Measurements from ENCODE around the gene TMSB10.
"Not testable (repeated sequence)": the region's sequence is repeated elsewhere in the genome, so short reads cannot be mapped to it uniquely, and the experiment has no call there.

TMSB10 gene

DNA sequence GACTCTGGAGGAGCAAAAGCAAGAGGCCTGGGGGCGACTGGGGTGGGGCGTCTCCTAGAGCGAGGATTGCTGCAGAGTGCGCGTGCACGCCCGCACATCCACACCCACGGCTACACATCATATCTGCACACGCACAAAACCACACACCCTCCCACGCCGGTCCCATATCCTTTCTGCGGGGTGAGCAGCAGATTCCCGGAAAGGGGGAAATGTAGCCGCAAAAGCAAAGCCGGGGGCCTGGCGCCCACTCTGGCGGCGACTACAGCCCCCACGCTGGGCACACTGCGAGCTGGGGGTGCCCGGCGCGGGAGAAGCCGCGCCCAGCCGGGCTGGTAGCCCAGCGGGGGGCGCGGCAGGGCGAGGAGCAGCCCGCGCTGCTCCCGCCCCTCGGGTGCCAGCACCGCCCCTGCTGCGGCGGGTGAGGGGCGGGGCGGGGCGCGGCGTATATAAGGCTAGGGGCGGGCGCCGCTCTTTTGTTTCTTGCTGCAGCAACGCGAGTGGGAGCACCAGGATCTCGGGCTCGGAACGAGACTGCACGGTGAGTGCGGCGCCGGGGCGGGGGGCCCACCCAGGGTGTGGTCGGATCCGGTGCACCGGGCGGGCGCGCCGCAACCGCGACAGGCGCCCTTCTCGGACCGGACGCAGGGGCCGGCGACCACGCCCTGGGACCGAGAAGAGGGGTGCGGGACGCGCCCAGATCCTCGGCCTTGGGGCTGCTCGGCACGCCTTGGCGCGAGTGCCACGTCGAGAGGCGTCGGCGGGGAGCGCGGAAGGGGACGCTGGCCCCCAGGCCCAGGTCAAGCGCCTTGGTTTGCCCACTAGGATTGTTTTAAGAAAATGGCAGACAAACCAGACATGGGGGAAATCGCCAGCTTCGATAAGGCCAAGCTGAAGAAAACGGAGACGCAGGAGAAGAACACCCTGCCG is at the start of gene TMSB10:
TMSB10 (plus strand) TSS at position 476 of the 927 bp plus-strand sequence.
- peak; percentile 82 for DNase-seq (ENCODE audit: low read depth)

DNA sequence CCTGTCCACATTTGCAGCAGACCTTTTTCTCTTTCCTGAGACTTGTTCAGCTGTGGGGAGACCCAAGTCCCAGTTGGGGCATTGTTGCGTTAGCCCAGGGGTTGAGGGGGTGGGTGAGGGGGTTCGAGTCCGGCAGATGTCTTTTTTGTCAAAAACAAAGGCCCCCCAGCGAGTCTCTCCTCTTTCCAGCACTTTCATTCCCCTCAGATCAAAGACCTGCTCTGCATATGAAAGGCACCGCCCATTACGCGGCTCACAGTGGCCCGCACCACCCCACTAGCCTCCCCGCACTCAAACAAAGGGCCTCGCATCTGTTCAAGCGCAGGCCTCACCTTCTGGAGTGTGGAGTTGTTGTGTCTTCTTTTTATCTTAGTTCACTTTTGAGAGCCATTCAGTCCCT is 49.7 kb upstream of the TMSB10 start:
- no peak for DNase-seq (ENCODE audit: low read depth)

DNA sequence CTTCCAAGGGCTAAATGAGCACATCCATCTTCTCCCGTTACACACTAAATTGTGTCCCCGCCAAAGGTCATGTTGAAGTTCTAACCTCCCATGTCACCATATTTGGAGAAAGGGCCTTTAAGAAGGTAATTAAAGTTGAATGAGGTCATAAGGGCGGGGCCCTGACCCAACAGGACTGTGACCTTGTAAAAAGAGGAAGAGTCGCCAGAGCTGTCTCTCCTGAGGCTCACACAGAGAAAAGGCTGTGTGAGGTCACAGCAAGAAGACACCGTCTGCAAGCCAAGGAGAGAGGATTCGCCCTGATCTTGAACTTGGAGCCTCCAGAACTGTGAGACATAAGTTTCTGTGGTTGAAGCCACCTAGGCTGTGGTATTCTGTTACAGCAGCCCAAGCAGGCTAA is 48.7 kb upstream of the TMSB10 start:
- DNase-seq (ENCODE audit: low read depth): peak; percentile 42

DNA sequence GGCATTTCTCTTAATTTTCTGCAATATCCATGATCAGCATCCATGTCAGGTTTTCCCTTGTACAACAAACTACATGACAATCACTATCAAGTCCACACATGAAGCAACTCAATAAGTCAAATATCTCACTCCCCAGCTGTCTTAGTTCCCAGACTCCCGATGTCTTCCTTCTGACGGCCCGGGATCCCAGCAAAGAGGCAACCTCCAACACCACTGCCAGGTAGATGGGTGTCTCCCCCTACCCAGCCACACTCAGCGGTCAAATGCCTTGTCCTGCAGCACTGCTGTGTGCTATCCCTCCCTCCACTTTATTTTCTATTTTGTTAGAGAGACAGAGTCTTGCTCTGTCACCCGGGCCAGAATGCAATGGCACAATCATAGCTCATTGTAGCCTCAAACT is 47.9 kb upstream of the TMSB10 start:
- DNase-seq (ENCODE audit: low read depth): no peak

DNA sequence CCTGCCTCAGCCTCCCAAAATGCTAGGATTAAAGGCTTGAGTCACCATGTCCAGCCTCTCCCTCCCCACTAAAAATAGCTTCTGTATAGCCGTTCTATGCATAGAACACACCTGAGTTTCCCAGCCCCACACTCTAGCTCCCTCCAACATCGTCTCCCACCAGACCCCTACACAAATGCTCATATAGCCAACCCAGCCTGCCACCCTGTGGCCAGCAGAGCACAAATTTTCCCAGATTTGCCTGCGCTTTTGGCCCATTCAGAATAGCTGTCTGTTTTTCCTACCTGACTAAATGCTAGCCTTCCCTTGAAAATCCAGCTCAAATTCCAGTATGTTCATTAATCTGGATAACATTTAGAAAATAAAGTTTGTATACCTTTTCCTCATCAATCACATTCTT is 47.3 kb upstream of the TMSB10 start:
- DNase-seq (ENCODE audit: low read depth): no peak

DNA sequence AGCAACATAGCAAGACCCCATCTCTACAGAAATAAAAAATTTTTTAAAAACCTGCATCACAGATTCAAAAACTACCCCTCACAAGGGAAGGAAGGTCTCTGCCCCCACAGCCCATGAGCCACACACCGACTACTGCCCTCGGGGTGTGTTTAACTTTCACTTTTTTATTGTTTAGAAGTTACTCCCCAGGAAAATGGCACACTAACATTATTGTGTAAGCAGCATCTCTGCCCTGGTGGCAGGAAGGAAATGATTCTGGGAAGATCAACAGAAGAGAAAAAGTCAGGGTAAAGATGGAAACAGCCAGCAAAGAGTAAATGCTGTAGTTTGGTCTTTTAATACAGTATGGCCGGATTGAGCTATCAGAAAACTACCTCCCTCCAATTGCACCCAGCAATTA is 46.5 kb upstream of the TMSB10 start:
- no peak for DNase-seq (ENCODE audit: low read depth)

DNA sequence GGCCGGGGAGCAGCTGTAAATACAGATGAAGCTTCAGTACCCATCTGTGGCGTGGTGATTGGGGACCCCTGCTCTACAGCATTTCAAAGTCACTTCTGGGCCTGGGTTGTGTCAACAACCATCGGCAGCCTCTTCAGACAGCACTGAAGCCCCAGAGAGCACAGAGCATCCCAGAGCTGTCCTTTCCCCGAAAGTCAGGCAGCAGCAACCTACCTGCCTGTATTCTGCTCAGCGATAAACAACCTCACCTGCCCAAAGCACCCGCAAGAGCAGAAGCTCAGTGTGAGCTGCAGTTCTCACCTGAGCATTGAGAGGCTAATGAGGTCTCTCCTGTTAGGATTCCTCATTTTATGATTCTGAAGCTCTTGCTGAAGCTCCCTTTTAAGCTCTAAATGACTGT is 43.9 kb upstream of the TMSB10 start:
- DNase-seq (ENCODE audit: low read depth): no peak

DNA sequence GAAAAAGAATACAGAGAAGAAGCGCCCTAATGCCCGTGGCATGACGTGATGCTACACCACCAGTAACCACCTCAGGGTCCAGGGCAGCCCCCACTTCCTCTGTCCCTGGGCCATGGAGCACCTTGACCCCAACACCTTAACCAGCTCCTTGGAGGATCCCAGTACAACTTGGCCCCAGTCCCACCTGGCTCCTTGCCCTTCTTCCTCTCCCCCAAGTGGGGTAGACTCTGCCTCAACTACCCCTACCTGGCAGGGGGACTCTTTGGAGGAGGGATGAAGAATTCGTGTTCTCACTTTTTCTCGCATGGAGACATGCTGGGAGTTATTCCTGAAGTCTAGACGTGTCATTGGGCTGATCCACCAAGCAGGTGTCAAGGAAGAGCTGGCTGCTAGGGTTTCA is 43.5 kb upstream of the TMSB10 start:
- DNase-seq (ENCODE audit: low read depth): no peak

DNA sequence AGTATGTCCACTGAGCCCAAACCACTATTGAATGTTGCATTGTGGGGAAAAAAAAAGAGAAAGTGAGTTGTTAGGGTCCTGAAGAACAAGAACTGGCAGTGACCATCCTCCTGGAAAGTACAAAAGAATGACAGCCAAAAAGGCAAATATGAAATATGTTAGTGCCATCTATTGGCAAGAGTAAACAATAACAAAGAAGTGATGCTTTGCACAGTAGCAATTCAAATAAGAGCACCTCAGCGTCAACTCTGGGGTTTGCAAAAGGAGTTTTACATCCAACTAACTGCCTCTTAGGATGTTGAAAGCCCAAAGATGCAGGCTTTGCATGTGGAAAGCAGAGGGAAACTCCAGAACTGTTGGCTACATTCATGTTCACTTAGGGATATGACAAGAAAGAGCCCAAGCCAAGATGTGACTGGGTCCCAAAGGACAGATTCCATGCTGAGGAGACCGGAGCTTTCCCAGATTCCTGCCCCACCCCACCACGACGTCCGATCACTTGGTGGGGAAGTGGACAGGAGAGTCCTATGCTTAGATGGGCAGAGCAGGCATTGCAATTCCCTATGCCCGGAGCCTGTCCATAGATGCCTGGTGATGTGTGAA is 40.2 kb upstream of the TMSB10 start:
- no peak for DNase-seq (ENCODE audit: low read depth)

DNA sequence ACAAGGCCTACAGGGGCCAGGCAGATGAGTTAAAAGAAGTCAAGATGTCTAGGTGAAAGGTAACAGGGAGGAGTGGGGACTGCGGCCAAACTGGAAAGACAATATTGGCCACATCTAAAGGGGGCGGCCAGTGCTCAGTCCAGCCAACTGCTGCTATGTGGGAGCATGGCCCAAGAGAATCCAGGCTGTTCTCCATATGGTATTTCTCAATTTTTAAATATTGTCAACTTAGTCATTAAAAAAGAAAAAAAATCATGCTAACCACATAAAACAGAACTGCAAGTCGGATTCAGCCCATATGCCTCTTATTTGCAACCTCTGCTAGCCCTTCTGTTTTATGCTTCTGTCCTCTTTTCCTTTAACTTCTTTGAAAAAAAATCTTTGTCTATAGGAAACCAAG is 39.3 kb upstream of the TMSB10 start:
- DNase-seq (ENCODE audit: low read depth): no peak

DNA sequence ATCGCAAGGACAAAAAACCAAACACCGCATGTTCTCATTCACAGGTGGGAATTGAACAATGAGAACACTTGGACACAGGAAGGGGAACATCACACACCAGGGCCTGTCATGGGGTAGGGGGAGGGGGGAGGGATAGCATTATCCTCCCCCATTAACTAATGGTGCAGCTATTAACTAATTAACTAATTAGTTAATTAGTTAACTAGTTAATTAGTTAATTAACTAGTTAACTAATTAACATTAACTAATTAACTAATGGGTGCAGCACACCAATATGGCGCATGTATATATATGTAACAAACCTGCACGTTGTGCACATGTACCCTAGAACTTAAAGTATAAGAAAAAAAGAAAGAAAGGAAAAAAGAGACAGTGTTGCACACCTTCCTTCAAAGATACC is 37.1 kb upstream of the TMSB10 start:
- DNase-seq (ENCODE audit: low read depth): not testable (repeated sequence)

DNA sequence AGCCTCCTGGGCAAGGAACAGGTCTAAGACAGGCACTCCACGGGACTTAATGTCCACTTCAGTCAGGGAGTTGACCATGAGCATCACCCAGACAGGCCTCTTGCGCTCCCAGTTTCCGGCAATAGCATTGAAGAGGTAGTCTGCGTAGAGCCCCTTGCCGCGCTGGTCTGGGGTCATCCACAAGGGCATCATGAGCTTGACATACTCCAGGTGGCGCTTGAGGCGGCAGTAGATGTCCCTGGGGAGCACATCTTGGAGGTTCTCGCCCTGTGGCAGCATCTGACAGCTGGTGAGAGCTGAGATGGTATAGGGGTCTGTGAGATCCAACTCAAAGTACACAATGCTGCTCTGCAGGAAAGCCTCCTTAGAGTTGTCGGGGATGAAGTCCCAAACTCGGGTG is 35.1 kb upstream of the TMSB10 start:
- no peak for DNase-seq (ENCODE audit: low read depth)

DNA sequence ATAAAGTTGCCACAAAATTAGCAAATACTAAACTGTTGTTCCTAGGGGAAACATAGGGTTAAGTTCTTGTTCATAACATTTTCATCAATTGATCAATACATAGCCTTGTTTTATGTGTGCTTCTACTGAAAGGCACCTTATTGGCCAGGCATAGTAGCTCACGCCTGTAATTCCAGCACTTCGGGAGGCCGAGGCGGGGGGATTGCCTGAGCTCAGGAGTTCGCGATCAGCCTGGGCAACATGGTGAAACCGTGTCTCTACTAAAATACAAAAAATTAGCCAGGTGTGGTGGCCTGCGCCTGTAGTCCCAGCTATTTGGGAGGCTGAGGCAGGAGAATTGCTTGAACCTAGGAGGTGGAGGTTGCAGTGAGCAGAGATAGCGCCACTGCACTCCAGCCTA is 32.8 kb upstream of the TMSB10 start:
- not testable (repeated sequence) for DNase-seq (ENCODE audit: low read depth)

DNA sequence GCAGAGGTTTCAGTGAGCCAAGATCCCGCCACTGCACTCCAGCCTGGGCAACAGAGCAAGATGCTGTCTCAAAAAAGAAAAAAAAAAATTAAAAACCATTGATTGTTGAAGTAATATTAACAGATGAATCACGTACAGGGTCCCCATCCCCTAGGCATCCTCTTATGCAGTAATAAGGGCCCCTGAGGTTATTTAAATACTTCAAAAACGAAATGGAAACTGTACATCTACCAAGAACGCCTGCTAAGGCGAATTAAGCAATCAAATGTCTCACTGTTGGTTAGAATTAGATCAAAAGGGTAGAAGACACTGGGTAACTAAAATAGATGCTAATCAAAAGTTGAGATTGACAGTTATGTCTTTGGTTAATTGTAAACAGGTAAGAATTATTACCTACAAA is 32.1 kb upstream of the TMSB10 start:
- DNase-seq (ENCODE audit: low read depth): no peak

DNA sequence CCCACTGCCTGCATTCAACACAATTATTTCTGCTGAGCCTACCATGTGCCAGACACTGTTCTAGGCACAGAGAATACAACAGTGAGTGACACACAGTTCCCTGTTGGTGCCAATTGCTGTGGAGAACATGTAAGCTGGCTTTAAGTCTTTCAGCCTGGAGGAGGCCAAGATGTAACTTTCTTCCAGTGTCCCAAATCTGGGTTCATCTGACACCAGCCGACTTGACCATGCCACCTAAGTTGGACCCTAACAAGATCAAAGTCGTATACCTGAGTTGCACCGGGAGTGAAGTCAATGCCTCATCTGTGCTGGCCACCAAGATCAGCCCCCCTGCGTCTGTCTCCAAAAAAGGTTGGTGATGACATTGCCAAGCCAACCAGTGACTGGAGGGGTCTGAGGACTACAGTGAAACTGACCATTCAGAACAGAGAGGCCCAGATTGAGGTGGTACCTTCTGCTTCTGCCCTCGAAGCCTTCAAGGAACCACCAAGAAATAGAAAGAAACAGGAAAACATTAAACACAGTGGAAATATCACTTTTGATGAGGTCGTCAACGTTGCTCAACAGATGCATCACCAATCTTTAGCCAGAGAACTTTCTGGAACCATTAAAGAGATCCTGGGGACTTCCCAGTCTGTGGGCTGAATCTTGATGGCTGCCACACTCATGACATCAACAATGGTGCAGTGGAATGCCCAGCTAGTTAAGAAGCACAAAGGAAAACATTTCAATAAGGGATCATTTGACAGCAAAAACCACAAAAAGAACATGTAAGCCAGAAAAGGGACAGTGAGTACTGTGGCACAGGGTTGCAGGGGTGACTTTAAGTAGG is 30.9 kb upstream of the TMSB10 start:
- DNase-seq (ENCODE audit: low read depth): no peak

DNA sequence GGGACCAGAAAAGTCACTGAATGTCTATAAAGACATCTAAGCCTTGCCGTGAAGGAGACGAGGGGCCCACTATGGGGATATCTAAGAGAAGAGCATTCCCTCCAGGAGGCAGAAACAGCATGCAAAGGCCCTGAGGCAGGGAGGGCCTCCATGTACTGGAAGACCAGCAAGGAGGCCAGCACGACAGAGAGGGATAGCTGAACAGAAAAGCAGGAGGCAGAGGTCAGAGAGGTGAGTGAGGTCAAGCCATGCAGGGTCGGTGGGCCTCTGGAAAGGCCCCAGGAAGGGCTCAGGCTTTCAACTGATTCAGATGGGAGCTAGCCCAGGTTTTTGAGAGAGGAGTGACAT is 30.3 kb upstream of the TMSB10 start:
- no peak for DNase-seq (ENCODE audit: low read depth)

DNA sequence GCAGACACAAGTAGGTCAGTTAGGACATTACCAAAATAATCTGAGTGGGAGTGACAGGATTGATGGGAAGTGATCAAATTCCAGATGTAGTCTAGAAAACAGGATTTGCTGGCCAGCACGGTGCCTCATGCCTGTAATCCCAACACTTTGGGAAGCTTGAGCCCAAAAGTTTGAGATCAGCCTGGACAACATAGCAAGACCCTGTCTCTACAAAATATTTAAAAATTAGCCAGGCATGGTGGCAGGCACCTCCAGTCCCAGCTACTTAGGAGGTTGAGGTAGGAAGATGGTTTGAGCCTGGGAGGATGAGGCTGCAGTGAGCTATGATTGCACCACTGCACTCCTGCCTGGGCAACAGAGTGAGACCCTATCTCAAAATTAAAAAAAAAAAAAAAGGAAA is 29.8 kb upstream of the TMSB10 start:
- DNase-seq (ENCODE audit: low read depth): not testable (repeated sequence)

DNA sequence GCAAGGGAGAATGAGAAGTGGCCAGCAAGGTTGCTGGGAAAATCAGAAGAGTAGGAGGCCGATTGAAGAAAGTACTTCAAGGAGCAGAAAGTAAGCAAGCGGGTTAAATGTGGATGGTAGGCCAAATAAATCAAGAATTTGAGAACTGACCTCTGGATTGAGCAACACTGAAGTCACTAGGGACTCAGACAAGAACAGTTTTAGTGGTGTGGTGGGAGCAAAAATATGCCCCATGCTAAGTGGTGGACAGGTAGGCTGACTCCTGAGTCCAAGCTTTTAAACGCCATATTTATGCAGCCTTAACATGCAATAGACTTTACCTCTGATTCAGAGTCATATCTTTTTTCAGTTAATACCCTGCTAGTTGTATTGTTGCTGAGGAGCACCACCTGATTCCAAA is 29.1 kb upstream of the TMSB10 start:
- DNase-seq (ENCODE audit: low read depth): no peak

DNA sequence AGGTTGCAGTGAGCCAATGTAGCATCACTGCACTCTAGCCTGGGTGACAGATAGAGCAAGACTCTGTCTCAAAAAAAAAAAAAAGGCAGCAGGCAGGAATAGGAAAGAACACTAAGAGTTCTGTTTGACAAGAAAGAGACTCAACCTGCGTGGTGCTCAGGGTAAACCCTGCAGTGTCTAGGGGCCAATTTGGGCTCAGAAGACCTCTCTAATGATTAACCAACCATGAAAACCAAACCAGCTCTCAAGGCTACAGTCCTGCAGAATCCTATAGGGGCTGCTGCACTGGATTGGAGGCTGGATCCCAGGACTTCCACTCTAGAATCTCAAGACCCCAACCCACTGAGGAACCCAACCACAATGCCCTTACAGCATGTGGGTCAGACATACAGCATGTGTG is 27.0 kb upstream of the TMSB10 start:
- no peak for DNase-seq (ENCODE audit: low read depth)

DNA sequence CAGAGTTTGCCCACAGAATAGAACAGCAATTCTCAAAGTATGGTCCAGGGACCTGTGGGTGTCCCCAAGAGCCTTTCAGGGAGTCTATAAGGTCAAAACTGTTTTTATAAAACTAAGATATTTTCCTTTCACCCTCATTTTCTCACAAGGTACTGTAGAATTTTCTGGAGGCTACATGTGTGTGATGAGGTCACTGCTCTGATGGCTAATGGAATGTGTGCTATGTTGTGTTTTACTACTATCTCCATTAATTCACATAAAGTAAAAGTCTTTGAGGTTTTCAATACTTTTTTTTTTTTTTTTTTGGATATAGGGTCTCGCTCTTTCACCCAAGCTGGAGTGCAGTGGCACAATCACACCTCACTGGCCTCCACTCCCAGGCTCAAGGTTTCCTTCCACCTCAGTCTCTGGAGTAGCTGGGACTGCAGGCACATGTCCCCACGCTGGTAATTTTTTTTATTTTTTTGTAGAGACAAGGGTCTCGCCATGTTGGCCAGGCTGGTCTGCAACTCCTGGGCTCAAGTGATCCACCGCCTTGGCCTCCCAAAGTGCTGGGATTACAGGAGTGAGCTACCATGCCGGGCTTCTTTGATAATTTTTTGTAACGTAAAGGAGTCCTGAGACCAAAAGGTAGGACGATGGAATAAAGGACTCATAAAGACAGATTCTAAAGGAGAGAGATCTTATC is 26.4 kb upstream of the TMSB10 start:
- DNase-seq (ENCODE audit: low read depth): no peak

DNA sequence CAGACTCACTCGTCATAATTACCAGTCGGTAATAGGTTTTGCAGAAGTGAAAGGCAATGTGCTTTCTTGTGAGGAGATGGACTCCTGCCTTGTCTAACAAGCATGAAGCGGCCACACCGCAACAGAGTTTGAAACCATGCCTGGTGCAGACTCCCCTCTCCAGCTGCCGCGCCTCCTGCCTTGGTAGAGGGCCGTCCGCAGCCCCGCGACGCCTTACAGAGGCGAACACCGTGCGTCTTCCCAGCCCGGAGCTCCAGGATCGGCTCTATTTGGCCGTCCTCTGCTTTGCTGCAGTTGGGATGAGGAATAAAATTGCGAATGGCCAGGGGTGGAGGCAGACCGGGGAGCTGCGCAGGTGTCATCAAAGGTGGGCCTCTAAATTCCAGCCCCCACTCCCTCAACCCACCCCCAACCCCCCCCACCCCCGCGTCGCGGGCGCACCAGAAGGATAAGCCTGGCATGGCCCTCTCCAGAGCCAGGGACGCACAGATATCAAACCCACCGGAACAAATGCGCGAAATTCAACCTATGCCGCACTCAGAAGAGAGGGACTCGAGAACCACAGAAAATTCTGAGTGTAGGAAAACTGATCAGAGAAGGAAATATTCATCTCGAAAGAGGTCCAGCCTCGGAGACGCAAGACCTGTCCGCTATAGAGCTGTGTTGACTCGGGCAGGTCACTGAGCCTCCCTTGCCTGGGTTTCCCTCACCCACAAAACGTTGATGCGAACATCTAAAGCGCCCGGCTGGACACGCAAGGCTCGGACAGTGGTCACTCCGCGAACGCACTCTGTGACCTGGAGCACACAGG is 25.7 kb upstream of the TMSB10 start:
- DNase-seq (ENCODE audit: low read depth): no peak

DNA sequence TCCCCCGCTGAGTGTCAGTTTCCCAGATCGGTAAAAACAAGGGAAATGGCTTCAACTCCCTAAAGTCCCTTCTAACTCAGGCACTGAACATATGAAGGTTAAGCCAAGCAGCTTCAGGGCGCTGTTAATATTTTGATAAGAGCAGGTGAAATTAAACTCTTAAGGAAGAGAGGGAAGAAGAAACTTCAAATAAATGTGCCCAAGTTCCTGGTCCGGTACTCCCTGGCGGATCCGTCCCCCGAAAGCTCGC is 25.1 kb upstream of the TMSB10 start:
- DNase-seq (ENCODE audit: low read depth): no peak

All from activated T-cell treated with anti-CD3 and anti-CD28 coated beads for 24 hours (primary cell).